ENCODE results near the gene TMEM108. TPM values are rescaled to one million over a fixed set of nuclear protein-coding genes. Genes with fewer than 3 reads are reported as not detected.

The TMEM108 gene
- not detected in 2 replicates for total RNA-seq

GRCh38 chr3:133038089-133038730 lies at the start of gene TMEM108:
Gene TMEM108, plus strand, starts transcription at chr3:133038391.

GRCh38 chr3:133400006-133400515 lies 361.9 kb downstream of the TMEM108 start, which contains the start of gene BFSP2:
Gene BFSP2, plus strand, starts transcription at chr3:133400056. Its CDS starts 28 bp downstream, at chr3:133400084.

